Stimulated activated naive B cell treated with anti-CD40 and anti-IgM and Interleukin-4, amounts not matched to agents 10 μg/mL and 1 μg/mL and 100 μg/mL, for 72 hours (primary cell): ENCODE results near the gene CLSTN3.
"Not testable (repeated sequence)": the region's sequence is repeated elsewhere in the genome, so short reads cannot be mapped to it uniquely, and the experiment has no call there.

ENCODE experiments used
- ATAC-seq, 2 donors: fragments of 150-1000 bp; cut with Tn5 transposase; replicated peaks; 2 replicates each; pipeline ENCODE4 v1.10.0; 2021; ENCODE audit warnings: moderate library complexity in 1 of 2
- DNase-seq: peaks from one replicate; pipeline ENCODE4 v3.0.0; 2021
- H3K27ac Mint-ChIP-seq: one replicate; pipeline ENCODE4 v1.8.0; 2022; ENCODE audit warnings: mild to moderate bottlenecking, mixed read lengths
- H3K27me3 Mint-ChIP-seq, 2 donors: one replicate each; pipeline ENCODE4 v1.8.0; 2022; ENCODE audit warnings: mixed read lengths in 2 of 2
- H3K36me3 Mint-ChIP-seq, 2 donors: one replicate each; pipeline ENCODE4 v1.8.0; 2022; ENCODE audit warnings: mixed read lengths in 2 of 2, mild to moderate bottlenecking in 1 of 2
- H3K4me1 Mint-ChIP-seq, 2 donors: one replicate each; pipeline ENCODE4 v1.8.0; 2022; ENCODE audit warnings: mixed read lengths in 2 of 2, mild to moderate bottlenecking in 1 of 2
- H3K4me3 Mint-ChIP-seq, 2 donors: one replicate each; pipeline ENCODE4 v1.8.0; 2022; ENCODE audit warnings: mild to moderate bottlenecking in 2 of 2, mixed read lengths in 2 of 2, moderate library complexity in 1 of 2
- H3K9me3 Mint-ChIP-seq, 2 donors: one replicate each; pipeline ENCODE4 v1.8.0; 2022; ENCODE audit warnings: mixed read lengths in 2 of 2, mild to moderate bottlenecking in 1 of 2

CLSTN3 gene

GRCh38 chr12:7156259-7157197 is 26.4 kb downstream of the CLSTN3 start:
- Mint-ChIP-seq H3K4me1 (peaks cover 0 to 8% of the 10 kb centered on the region in 2 donors), H3K4me3 (no peak overlapping the region), H3K36me3 (peaks cover 16 to 26% of the 10 kb centered on the region in 2 donors), H3K27ac (no peak overlapping the region), H3K27me3 (peaks cover 2 to 3% of the 10 kb centered on the region in 2 donors), H3K9me3 (no peaks in the 10 kb centered on the region)
- no peak for DNase-seq
- ATAC-seq: no peak

GRCh38 chr12:7157391-7157790 is 27.2 kb downstream of the CLSTN3 start:
- no peak for ATAC-seq
- H3K27me3 Mint-ChIP-seq: peaks cover 11 to 12% of the 10 kb centered on the region in 2 donors
- no peak overlapping the region for H3K4me3 Mint-ChIP-seq
- H3K9me3 Mint-ChIP-seq: no peaks in the 10 kb centered on the region
- no peak for DNase-seq
- no peak overlapping the region for H3K27ac Mint-ChIP-seq
- peaks cover 0 to 8% of the 10 kb centered on the region in 2 donors for H3K4me1 Mint-ChIP-seq
- peaks cover 16 to 26% of the 10 kb centered on the region in 2 donors for H3K36me3 Mint-ChIP-seq

DNA sequence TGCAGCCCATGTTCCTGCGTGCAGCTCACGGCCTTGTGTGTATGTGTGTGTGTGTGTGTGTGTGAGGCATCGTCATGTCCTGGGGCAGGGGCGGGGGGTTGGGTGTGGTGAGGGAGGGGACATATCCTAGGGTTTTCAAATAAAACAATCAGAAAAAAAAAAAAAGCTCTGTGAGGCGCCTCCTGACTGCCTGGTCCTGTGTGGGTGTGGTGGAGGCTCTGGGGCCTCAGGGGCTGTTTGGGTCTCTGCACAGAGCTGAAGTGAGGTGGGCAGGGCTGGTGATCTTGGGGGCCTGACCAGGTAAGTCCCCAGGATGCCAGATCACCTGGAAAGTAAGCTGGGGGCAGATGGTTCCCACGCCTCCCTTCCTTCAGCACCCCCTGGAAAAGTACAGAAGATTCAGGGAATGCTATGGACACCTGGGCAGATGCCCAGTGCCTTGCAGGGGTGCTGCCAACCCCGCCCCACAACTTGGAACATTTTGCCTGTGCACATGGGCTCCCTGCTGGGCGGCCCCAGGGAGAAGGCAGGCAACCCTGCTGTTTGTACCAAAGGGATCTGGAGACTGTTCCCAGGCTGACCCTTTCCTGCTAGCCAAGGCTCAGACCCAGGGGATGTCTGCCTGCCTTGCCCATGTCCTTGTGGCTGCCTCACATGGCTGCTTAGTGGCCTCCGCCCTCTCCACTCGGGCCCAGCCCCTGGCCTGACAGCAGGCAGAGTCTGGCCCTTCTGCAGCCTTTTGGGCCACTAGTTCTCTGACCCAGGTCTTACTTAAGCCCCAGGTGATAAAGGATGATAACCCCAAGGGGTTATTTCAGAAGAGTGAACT is 28.8 kb downstream of the CLSTN3 start:
- H3K4me1 Mint-ChIP-seq: peaks cover 4 to 7% of the 10 kb centered on the region in 2 donors
- H3K27me3 Mint-ChIP-seq: peaks cover 25 to 27% of the 10 kb centered on the region in 2 donors
- H3K36me3 Mint-ChIP-seq: peaks cover 15 to 24% of the 10 kb centered on the region in 2 donors
- no peak overlapping the region for H3K27ac Mint-ChIP-seq
- ATAC-seq: no peak
- H3K9me3 Mint-ChIP-seq: no peaks in the 10 kb centered on the region
- no peak for DNase-seq
- H3K4me3 Mint-ChIP-seq: peak overlapping the region in 1 of 2 donors; percentile 9

GRCh38 chr12:7160183-7160582 is 30.0 kb downstream of the CLSTN3 start:
- Mint-ChIP-seq H3K4me1 (peaks cover 4 to 7% of the 10 kb centered on the region in 2 donors), H3K36me3 (peaks cover 15 to 18% of the 10 kb centered on the region in 2 donors), H3K27me3 (peaks cover 29 to 33% of the 10 kb centered on the region in 2 donors), H3K4me3 (no peak overlapping the region), H3K9me3 (no peaks in the 10 kb centered on the region), H3K27ac (peak overlapping the region; percentile 63)
- DNase-seq (no peak), ATAC-seq (no peak)

GRCh38 chr12:7161327-7161726 is 31.2 kb downstream of the CLSTN3 start:
- peaks cover 34 to 39% of the 10 kb centered on the region in 2 donors for H3K27me3 Mint-ChIP-seq
- H3K4me1 Mint-ChIP-seq: peaks cover 4 to 7% of the 10 kb centered on the region in 2 donors
- ATAC-seq: no peak
- H3K36me3 Mint-ChIP-seq: peaks cover 9 to 10% of the 10 kb centered on the region in 2 donors
- no peak overlapping the region for H3K4me3 Mint-ChIP-seq
- no peaks in the 10 kb centered on the region for H3K9me3 Mint-ChIP-seq
- no peak for DNase-seq
- peak overlapping the region; percentile 43 for H3K27ac Mint-ChIP-seq

DNA sequence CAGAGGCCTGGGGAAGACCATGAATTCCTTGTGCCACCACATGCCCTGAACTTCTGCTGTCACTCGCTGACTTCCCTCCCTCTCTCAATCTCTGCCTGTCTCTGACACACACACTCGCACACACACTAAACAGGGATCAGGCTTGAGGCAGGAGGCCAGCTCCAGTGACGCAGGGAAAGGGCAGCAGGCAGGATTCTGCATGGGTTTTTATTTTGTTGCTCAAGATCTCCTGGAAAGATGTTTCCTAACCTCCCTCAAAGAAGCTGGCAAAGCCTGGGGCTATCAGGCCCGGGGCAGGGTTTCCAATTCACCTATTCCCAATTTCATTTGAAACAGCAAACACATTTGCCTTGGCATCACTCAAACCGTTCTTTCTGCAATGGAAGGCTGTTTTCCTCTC is 31.6 kb downstream of the CLSTN3 start:
- peaks cover 4 to 7% of the 10 kb centered on the region in 2 donors for H3K4me1 Mint-ChIP-seq
- H3K36me3 Mint-ChIP-seq: peaks cover 7 to 10% of the 10 kb centered on the region in 2 donors
- H3K4me3 Mint-ChIP-seq: no peak overlapping the region
- no peak for DNase-seq
- H3K27me3 Mint-ChIP-seq: peaks cover 37 to 39% of the 10 kb centered on the region in 2 donors
- peak overlapping the region; percentile 43 for H3K27ac Mint-ChIP-seq
- H3K9me3 Mint-ChIP-seq: no peaks in the 10 kb centered on the region
- no peak for ATAC-seq

DNA sequence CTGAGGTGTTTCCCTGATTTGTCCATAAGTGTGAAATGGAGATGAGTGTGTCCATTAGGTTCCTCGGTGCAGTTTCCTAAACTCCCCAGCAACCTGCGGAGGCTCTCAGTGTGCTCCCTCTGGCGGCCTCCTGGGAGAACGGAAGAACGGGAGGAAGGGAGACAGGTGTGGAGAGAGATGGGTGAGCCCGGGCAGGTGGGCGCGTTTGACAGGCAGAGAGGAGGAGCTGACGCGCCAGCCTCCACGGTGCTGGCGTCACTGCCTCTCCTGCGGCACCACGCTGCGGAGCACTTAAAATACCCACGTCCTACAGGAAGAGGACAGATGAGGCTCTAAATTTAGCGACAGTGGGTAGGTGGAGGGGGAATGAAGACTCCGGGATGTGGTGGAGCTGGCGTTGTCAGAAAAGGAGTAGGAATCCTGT is 32.5 kb downstream of the CLSTN3 start:
- peaks cover 39 to 43% of the 10 kb centered on the region in 2 donors for H3K27me3 Mint-ChIP-seq
- peaks cover 1 to 2% of the 10 kb centered on the region in 2 donors for H3K9me3 Mint-ChIP-seq
- H3K4me1 Mint-ChIP-seq: peaks cover 4 to 7% of the 10 kb centered on the region in 2 donors
- no peak overlapping the region for H3K4me3 Mint-ChIP-seq
- H3K36me3 Mint-ChIP-seq: peaks cover 3 to 5% of the 10 kb centered on the region in 2 donors
- no peak for DNase-seq
- peak; percentile 16 to 41 for ATAC-seq
- H3K27ac Mint-ChIP-seq: no peak overlapping the region

DNA sequence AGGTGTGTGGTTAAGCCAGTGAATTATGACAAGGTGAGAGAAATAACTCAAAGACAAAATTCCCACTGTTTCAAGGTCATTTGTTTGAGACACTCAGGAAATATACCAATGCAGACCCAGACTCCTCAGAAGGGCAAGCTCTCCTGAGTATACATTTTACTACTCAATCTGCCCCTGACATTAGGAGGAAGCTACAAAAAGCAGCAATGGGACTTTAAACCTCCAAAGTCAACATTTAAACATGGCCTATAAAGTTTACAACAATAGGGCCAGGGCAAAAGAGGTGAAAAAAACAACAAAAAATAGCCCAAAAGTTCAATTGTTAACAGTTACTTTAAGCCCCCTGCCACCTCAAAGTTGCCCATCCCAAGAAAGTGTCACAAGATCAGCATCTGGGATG is 39.8 kb downstream of the CLSTN3 start:
- Mint-ChIP-seq H3K27ac (no peak overlapping the region), H3K36me3 (peaks cover 3% of the 10 kb centered on the region in 2 donors), H3K4me3 (no peak overlapping the region), H3K9me3 (peaks cover 21 to 22% of the 10 kb centered on the region in 2 donors), H3K4me1 (no peaks in the 10 kb centered on the region), H3K27me3 (peaks cover 36 to 40% of the 10 kb centered on the region in 2 donors)
- DNase-seq (no peak), ATAC-seq (no peak)

GRCh38 chr12:7171854-7172253 is 41.7 kb downstream of the CLSTN3 start:
- Mint-ChIP-seq H3K4me3 (no peak overlapping the region), H3K9me3 (peaks cover 22 to 24% of the 10 kb centered on the region in 2 donors), H3K27me3 (peaks cover 39 to 50% of the 10 kb centered on the region in 2 donors), H3K4me1 (no peaks in the 10 kb centered on the region), H3K27ac (no peak overlapping the region), H3K36me3 (peaks cover 3% of the 10 kb centered on the region in 2 donors)
- DNase-seq: no peak
- no peak for ATAC-seq

DNA sequence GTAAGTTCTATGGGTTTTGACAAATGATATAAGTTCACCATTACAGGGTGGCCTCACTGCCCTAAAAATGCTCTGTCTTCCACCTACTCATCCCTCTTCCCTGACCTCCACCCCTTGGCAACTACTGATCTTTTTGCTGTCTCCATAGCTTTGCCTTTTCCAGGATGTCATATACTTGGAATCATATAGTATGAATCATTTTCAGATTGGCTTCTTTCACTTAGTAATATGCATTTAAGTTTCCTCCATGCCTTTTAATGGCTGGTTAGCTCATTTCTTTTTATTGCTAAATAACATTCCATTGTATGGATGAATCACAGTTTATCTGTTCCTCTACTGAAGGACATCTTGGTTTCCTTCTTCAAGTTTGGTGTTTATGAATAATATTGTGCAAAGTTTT is 45.3 kb downstream of the CLSTN3 start:
- Mint-ChIP-seq H3K9me3 (peaks cover 7 to 9% of the 10 kb centered on the region in 2 donors), H3K4me1 (no peaks in the 10 kb centered on the region), H3K27me3 (peaks cover 26 to 47% of the 10 kb centered on the region in 2 donors), H3K27ac (no peak overlapping the region), H3K4me3 (no peak overlapping the region), H3K36me3 (no peaks in the 10 kb centered on the region)
- DNase-seq (no peak), ATAC-seq (no peak)

DNA sequence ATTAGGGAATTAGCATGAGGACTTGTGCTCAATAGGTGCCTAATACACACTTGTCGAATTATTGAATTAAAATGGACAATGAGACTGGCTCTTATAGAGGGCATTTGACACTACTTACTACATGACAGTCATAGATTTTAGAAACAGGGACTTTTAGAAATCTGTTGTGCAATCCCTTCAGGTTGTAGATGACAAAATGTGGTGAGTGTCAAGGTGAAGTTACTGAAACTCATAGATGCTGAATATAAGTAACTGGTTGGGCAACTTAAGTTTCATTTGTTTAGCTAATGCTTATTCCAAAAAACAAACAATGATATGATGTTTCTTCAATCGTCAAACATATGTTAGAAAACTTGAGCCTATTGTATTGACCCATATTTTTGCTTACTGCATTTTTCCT is 46.4 kb downstream of the CLSTN3 start:
- H3K27ac Mint-ChIP-seq: no peak overlapping the region
- DNase-seq (no peak), ATAC-seq (no peak)
- no peak overlapping the region for H3K4me3 Mint-ChIP-seq
- H3K9me3 Mint-ChIP-seq: peaks cover 5 to 7% of the 10 kb centered on the region in 2 donors
- no peaks in the 10 kb centered on the region for H3K4me1 Mint-ChIP-seq
- no peaks in the 10 kb centered on the region for H3K36me3 Mint-ChIP-seq
- H3K27me3 Mint-ChIP-seq: peaks cover 27 to 53% of the 10 kb centered on the region in 2 donors

GRCh38 chr12:7178481-7178880 is 48.3 kb downstream of the CLSTN3 start:
- Mint-ChIP-seq H3K27me3 (peaks cover 32 to 53% of the 10 kb centered on the region in 2 donors), H3K36me3 (peaks cover 0 to 1% of the 10 kb centered on the region in 2 donors), H3K9me3 (peaks cover 0 to 3% of the 10 kb centered on the region in 2 donors), H3K4me1 (no peaks in the 10 kb centered on the region), H3K4me3 (no peak overlapping the region), H3K27ac (no peak overlapping the region)
- no peak for DNase-seq
- no peak for ATAC-seq

- DNase-seq (no peak), ATAC-seq (no peak)
- H3K4me1 Mint-ChIP-seq: peaks cover 0 to 3% of the 10 kb centered on the region in 2 donors
Measured at GRCh38 chr12:7180685-7181084, 50.5 kb downstream of the CLSTN3 start.

DNA sequence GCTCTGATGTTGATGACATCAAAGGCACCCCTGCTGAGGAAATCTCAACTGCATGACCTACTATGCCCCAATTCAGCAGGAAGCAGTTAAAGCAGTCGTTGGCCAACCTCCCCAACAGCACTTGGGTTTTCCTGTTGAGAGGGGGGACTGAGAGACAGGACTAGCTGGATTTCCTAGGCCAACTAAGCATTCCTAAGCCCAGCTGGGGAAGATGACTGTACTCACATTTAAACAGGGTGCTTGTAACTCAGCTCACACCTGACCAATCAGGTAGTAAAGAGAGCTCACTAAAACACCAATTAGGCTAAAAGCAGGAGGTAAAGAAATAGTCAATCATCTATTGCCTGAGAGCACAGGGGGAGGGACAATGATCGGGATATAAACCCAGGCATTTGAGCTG is 55.9 kb downstream of the CLSTN3 start:
- Mint-ChIP-seq H3K27me3 (peaks cover 8 to 11% of the 10 kb centered on the region in 2 donors), H3K4me1 (peaks cover 17 to 29% of the 10 kb centered on the region in 2 donors)
- not testable (repeated sequence) for H3K36me3 Mint-ChIP-seq, ATAC-seq, H3K27ac Mint-ChIP-seq, H3K4me3 Mint-ChIP-seq, H3K9me3 Mint-ChIP-seq, DNase-seq

More at GRCh38 chr12:7180685-7181084, 50.5 kb downstream of the CLSTN3 start:
- H3K27me3 Mint-ChIP-seq: peaks cover 23 to 41% of the 10 kb centered on the region in 2 donors
- H3K36me3 Mint-ChIP-seq: peaks cover 0 to 1% of the 10 kb centered on the region in 2 donors
- no peak overlapping the region for H3K4me3 Mint-ChIP-seq
- no peak overlapping the region for H3K27ac Mint-ChIP-seq
- peaks cover 0 to 3% of the 10 kb centered on the region in 2 donors for H3K9me3 Mint-ChIP-seq
